Measurements from ENCODE around the gene SMIM27.
"Not testable (repeated sequence)": the region's sequence is repeated elsewhere in the genome, so short reads cannot be mapped to it uniquely, and the experiment has no call there.

Gene SMIM27

DNA sequence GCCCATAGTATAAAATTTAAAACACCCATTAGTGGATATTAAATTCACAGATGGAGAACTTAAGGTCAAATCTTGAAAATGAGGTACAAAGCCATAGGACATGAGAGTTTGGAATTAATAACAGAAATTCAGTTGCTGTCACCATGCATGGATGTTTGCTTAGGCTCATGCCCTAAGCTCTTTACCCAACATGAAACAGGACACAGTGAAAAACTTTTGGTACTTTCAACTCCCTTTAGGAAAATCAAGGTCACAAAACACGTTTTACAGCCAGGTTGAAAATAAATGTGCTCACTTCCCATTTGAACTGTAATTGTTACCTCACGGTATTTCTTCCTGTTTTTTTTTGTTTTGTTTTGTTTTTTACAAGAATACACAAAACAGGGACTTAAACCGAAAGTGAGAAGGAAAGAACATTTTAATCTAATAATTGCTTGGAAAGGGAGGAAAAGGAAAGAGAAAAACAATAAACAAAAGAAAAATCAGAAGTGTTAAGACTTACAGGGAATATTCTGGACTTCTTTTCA lies 6.3 kb downstream of the SMIM27 start:
- DNase-seq: no peak

DNA sequence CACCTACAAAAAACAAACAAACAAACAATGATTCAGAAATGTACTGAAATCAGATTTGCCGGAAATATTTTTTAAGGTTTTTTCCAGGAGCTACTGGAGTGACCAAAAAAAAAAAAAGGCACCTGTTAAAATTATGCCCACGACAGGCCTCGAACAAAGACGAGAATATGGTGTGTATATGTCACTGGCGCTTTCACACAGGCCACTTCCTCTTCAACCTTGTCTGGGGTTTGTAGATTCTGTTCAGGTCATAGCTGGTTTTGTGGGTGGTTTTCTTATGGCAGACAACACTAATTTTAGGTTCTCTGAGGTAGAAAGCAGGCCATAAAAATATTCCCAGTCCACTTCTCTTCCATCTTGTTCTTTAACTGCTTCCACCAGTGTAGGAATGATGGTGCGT lies 13.8 kb downstream of the SMIM27 start:
- DNase-seq: no peak

DNA sequence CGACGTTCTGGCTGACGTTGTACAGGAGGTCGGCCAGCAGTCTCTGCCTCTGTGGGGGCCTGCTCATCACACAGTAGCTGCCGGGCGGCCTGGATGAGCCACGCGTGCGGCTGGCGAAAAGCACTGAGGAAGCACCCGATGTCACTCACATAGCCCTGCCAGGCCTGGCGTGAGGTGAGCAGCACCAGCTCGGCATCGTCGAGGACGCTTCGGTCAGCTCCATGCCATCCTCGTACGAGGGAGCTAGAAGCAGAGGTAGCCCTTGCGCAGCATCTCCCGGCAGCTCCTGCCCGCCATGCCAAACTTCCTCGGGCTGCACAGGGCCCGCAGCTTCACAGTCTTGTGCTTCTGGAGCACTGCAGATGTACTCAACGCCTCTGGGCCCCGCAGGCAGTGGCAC lies 14.6 kb downstream of the SMIM27 start:
- no peak for DNase-seq

DNA sequence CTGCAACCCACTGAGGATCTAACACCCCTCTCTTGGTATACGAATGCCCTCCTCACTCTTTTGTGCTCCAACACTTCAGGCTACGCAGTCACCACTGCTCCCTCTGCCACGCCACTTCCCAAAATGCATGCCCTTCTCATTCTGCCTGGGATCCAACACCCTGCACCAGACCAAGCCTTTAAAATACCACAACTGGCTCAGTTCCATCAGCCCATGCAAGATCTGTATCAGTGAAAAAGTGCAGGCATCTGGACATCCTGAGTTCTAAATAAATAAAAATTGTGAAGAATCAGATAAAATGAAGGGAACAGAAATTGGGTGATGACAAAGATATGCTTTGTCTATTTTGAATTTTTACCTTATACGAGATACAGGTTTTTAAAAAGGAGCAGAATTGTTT lies 18.1 kb downstream of the SMIM27 start:
- no peak for DNase-seq

DNA sequence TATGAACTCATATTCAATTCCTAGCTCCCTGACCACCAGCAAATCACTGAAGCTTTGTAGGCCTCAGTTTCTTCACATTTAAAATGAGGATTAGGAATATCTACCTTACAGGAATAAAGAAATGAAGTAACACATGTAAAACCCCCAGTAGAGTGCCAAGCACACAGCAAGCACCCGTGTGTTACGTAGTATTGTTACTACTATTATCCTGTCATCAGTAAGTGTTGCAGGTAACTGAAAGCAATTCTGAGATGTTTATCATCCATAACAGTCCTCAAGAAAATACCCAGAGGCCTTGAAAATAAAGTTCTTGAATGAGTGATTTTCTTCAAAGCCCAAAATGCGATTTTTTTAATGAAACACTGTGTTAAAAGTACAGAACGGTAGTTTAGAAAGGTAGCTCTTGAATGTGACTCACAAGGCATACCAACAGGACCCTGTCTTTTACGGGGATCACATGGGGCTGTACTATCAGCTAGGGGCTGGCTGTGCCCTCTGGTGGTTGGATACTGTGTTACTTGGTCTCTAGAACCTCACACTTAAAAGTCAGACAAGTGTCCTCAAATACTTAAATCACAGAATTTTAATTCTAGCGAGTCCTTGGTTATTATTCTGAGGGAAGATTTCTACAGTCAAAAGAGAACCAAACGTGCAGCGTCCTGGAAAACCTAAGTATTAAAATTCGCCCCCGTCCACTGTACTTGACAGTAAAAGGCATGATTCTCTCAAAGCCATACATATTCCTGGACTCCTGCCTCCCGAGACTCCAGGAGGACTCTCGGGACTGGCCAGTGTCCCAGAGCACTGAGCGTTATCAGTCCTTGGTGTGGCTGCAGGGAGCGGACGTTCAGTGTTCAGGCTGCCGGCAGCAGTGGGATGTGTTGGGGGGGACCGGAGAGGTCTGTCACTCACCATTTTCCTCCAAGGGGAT lies 20.1 kb downstream of the SMIM27 start:
- DNase-seq: peak; percentile 89

DNA sequence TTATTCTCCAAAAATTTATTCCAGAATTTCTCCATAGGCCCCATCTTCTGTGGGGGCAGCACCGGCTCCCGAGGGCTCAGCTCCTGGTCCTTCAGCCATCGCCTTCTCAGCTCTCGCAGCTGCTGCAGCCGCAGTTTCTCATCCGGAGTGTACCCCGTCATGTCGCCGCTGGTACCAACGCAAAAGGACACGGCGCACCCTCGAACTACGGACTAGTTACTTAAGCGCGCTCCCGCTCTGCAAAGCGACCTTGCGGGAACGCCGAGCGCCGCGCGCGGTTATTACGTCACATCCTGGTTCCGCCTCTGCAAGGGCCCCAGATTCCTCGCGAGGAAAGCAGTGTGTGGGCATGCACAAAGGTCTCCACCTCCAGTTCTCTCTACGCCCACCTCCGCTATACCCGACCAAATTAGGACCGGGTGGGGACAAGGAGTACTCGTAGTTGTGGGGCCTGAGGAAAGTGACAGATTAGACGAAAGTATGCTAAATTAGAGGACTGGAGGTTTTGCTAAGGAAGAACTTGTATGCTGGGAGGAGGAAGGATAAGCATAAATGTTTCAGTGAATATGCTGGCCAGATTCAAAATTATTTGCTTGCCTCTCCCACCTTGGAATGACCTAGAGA lies 20.9 kb downstream of the SMIM27 start, which contains the start of gene NDUFB6:
TSS of gene NDUFB6 (minus strand) at position 260 of the 624 bp plus-strand sequence. CDS start at position 161, 99 bp downstream.
- peak; percentile 98 for DNase-seq

DNA sequence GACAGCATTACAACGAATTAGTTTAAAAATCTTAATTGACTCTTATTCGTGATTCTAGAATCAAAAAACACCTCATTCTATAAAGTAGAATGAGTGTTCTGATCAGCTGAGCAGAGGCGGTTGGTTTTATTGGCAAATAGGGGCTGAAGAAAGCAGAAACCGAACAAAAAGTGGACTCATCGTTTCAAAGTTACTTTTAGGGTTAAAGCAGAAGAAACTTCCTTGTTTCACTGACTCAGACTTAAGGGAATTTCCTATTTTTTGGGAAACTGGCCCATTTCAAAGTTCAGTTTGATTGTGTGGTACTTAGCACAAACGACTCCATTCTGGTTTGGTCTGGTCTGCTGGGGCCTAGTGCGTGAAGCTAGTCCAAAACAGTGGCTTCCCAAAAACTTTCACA lies 21.7 kb downstream of the SMIM27 start:
- DNase-seq: no peak

DNA sequence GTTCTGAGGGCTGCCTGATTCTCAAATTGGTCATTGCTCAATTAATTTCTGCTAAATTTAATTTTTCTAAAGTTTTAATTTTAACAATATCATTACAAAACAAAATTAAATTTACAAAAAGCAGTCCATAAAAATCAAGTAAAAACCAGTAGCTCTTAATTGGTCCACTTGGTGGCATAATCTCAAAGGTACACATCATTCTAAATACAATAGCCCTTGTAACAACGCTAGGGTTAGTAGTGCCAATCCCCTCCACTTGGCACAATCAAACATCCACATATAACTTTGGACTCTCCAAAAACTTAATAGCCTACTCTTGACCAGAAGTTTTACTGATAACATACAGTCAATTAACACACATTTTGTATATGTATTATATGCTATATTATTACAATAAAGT lies 22.7 kb downstream of the SMIM27 start:
- no peak for DNase-seq

DNA sequence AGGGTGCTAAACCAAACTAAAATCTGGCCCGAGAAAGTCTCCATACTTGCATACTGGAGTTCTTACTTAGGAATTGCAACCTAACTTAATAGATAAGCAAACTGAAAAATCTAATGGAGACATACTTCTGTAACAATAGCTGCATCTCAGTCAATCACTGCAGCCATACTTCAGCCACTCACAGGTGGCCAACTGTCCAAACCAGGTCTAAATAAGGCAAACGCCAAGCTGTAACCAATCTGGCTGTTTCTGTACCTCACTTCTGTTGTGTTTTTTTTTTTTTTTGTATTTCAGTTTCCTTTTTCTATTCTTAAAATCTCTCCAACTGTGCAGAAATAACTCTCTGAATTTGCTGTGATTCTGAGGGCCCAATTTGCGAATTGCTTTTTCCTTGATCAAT lies 25.2 kb downstream of the SMIM27 start:
- no peak for DNase-seq

DNA sequence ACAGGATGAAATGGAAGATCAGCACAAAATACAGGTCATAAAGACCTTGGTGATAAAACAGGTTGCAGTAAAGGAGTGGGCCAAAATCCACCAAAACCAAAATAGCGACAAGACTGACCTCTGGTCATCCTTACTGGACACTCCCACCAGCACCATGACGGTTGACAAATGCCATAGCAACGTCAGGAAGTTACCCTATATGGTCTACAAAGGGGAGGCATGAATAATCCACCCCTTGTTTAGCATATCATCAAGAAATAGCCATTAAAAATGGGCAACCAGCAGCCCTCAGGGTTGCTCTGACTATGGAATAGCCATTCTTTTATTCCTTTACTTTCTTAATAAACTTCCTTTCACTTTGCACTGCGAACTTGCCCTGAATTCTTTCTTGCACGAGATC lies 26.8 kb downstream of the SMIM27 start:
- no peak for DNase-seq

DNA sequence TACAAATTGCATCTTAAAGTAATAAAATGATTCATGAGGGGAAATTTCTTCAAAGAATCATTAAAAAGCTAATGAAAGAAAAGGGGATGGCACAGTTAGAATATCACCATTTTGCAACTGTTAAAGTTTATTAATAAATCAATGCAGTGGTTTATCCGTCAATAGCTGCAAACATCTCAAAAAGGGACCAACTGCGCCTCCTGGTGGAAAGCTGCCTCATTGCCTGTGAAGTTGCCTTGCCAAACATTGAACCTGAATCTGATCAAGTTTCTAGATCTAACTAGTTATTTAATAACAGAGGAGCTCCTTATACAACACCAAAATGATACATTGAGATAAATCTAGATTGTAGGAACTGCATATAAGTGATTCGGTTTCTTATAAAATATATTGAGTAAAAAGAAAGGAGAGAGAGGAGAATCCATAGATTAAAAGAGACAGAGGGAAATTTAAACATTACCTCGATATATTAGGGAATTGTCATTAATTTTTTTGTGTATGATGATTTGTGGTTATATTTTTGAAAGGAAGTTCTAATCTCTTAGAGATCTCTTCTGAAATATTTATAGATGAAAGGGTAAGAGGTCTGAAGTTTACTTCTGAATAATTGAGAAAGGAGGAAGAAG lies 27.7 kb downstream of the SMIM27 start:
- peak; percentile 92 for DNase-seq

DNA sequence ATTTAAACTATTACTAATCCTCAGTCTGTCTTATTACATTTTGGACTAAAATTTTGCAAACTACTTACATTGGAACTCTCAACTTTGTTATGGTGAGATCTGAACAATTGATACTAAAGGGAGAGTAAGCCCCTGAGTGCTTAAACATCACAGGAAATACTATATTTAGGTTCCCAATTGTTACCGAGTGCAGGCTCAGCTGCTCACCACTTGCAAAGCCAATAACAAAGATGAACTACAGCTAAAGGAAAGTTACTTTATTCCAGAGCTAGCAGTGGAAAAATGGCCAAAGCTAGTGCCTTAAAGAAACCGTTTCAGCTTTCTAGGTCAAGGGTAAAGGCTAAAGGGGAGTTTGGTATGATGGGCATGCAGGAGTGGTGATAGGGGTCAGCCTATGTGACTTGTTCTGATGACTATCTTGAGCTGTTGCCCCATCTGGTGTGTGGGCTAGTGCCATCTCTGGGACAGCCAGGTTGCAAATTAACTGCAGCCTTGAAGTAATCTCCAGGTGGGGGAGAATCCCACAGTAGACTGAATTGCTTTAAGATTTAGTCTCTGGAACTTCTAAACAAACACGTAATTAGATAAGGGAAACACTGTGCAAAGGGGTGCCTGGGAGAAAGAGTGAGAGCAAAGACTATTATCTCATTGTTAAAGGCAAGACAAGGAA lies 28.6 kb downstream of the SMIM27 start:
- DNase-seq: no peak

DNA sequence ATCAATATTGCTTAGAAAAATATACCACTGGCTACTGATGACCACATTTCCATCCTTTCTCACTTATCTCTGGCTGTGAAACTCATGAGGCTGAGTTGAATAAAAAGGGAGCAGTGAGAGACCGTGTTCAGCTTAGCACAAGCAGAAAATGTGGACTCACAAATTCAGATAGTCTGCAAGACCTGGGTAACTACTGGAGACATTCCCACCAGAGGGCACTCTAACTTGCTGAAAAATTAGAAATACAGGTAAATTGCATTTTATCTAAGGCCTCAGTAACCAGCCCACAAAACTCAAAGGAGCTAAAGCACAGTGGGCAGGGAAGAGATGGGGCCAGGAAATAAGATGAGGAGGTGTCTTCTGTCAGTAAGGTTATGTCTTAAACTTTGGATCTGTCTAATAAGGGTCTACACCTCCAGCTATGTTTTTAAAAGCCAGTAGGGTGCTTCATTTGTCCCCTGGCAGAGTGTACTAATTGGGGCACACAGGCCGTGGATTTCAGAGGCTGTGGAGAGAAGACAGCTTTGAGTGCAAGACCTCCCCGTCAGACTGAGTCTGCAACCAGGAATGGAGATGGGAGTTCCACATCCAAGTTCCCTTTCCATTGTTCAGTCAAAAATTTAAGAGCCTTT lies 29.5 kb downstream of the SMIM27 start:
- no peak for DNase-seq

DNA sequence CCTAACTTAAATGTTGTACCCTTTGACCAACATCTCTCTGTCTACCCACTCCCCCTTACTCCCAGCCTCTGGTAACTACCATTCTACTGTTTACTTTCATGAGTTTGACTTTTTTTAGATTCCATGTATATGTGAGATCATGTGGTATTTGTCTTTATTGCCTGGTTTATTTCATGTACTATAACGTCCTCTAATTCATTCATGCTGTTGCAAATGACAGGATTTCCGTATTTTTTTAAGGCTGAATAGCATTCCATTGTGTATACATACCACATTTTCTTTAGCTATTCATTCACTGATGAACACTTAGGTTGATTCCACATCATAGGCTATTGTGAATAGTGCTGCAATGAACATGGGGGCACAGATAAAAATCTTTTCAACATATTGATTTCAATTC lies 32.7 kb downstream of the SMIM27 start:
- no peak for DNase-seq

DNA sequence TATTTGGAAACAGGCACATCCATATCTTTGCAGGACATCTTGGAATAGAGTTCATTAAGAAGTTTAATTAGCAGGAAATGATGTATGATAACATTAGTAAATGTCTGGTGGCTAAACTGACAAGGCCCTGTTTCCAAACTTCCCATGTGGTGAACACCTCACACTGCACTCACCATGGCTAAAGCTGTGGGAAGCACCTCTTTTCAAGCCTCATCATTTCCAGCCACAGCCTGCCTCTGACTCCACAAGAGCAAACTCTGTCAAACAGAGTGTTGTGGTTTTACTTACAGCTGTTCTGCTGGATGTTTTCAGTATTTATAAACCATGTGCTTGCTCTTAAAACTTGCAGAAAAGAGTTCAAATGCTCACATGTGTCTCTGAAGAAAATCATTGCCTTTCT lies 35.8 kb downstream of the SMIM27 start:
- DNase-seq: no peak

DNA sequence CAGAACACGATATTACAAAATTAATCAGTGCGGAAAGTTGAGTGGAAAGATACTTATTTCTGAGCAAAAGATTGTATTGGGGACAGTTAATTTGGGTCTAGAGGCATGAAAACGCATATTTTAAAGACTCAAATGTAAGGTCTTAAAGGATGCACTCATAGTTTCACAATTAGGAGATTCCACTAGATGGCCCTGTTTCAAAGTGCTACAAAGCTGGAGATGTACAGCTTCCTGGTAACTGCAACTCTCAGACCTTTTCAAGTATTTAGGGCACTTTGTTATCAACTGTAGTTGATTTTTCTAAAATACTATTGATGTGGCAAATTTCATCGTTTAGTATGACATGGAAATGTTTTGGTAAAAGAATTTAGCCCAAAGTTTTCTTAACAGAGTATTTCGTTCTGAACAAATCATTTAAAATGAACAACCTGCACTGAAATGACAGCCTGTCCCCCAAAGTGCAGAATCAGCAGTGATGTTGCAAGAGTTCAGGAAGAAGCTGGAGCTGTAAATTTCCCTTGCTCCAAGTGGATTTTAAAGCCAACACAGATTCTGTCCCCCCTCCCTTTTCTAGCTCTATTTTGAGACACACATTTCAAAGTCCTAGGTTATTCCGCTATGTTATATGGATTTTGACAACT lies 37.1 kb downstream of the SMIM27 start:
- no peak for DNase-seq

DNA sequence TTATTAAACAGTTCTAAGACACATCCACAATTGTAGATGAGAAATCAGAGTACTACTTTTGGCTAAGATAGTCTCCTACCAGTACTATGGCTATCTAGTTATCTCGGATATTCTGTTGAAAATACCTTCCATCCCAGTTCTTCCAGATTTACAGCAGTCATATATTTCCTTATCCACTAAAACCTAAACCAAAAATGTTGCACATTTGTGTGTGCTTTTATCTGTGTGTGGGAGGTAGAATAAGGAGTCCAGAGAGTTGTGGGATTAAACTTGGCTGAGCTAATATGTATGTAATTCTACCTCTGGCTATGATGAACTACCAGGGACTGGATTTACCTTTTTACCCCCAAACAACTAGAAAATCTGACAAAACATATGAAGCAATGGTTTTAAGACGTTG lies 38.3 kb downstream of the SMIM27 start:
- no peak for DNase-seq

DNA sequence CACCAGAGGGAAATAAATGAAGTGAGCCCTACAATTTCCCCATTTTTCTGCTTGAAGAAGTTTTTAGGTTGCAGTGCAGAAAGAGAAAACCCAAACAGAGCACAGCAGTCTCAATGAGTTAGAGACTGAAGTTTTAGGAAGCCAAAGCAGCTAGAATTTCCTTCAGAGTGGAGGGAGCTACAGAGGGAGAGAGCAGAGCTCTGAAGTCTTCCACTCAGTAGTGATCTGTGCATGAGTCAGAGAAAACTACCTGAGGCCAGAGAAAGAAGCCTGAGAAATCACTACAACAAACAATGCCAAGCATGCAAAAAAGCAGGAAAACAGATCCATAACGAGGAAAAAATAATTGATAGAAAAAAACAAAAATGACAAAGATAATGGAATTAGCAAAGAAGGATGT lies 38.8 kb downstream of the SMIM27 start:
- DNase-seq: no peak

DNA sequence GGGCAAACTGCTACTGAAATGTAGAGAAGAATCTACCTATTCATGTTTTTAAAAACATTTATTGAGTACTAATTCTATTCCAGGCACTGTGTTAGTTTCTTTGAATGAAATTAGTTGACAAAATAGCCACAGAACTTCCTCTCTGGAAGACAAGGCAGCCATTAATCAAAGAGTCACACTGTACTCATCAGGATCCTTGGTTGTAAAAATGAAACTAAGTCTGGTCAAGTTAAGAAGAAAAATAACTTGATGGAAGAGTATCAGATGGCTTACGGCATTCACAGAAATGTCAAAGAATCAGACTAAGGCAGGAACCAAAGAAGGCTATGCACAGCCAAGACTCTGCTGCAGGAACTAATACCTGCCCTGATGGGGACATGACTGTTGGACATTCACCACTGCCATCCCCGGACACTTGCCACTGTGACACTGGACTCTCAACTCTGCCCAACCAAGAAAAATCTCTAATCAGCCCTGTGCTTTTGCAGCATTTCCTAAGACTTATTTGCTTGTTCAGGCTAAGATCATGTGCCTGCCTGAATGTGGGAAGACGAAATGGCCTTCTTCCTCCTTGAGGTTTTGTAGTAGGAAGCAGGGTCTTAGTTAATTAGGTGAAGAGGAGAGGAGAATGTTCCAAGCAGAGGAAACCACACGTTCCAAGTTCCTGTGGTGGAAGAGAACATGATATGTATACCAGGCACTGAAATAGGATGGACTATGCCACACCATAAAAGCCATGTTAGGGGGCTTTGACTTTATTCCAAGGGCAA lies 44.2 kb downstream of the SMIM27 start:
- no peak for DNase-seq

DNA sequence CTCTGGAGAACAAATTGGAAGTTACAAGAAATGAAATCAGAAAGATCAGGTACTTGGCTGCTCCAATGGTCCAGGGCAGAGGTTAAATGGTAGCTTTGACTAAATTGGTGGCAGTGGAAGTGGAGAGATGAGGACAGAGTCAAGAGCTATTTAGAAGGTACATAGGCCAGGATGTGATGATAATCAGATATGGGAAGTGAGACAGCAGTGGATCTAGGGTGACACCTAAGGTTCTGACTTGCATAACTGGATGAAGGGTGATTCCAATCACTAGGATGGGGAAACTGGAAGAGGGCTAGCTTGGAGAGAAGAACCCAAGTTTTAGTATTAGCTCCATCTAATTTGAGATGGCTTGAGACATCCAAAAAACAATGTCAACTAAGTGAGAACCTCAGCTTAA lies 44.8 kb downstream of the SMIM27 start:
- DNase-seq: no peak

DNA sequence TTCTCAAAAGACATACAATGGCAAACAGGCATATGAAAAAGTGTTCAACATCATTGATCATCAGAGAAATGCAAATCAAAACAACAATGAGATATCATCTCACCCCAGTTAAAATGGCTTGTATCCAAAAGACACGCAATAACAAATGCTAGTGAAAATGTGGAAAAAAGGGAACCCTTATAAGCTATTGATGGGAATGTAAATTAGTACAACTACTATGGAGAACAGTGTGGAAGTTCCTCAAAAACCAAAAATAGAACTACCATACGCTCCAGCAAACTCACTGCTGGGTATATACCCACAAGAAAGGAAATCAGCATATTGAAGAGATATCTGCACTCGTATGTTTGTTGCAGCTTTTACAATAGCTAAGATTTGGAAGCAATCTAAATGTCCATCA lies 46.9 kb downstream of the SMIM27 start:
- not testable (repeated sequence) for DNase-seq

Measured in activated effector memory CD4-positive, alpha-beta T cell treated with anti-CD3 and anti-CD28 coated beads, Interleukin-2, amount 50 U/mL, for 16 hours (primary cell).